ENCODE measurements around the gene DUS1L.

DUS1L gene

DNA sequence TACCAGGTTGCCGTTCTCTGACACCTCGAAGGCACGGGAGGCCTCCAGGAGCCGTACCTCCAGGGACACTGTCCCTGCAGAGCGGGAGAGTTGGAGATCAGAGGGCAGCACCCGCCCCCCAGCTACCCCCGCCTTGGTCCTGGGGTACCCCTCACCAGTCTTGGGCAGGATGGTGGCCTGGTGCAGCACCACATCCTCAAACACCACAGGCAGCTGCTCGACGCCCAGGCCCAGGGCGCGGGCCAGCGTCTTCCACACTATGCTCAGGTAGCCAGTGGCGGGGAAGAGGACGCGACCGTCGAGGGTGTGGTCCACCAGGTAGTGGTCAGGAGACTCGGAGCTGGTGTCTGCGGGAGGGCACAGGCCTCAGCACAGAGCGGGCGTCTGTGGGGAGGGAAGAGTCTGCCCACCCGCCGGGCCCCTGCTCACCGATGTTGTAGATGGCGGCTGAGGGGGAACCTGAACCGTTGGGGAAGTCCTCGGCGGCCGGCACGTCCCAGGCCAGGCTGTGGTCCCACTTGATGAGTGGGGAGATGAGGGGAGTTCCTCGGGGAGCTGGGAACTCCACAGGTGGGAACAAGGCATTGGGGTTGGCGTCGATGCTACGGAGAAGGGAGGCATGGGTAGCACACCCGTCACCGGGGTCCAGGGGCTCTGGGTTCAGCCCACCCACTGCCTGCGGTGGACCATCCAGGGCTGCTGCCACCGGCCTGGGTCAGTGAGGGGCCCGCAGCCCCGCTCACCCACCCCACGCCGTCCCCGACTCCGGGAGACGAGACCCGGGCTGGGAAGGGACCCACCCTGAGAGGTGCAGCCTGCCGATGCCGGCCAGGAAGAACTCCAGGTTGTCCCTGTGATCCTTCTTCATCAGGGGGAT, 22.6 kb upstream of the DUS1L start:
- no peak for DNase-seq (ENCODE audit: low spot score)

DNA sequence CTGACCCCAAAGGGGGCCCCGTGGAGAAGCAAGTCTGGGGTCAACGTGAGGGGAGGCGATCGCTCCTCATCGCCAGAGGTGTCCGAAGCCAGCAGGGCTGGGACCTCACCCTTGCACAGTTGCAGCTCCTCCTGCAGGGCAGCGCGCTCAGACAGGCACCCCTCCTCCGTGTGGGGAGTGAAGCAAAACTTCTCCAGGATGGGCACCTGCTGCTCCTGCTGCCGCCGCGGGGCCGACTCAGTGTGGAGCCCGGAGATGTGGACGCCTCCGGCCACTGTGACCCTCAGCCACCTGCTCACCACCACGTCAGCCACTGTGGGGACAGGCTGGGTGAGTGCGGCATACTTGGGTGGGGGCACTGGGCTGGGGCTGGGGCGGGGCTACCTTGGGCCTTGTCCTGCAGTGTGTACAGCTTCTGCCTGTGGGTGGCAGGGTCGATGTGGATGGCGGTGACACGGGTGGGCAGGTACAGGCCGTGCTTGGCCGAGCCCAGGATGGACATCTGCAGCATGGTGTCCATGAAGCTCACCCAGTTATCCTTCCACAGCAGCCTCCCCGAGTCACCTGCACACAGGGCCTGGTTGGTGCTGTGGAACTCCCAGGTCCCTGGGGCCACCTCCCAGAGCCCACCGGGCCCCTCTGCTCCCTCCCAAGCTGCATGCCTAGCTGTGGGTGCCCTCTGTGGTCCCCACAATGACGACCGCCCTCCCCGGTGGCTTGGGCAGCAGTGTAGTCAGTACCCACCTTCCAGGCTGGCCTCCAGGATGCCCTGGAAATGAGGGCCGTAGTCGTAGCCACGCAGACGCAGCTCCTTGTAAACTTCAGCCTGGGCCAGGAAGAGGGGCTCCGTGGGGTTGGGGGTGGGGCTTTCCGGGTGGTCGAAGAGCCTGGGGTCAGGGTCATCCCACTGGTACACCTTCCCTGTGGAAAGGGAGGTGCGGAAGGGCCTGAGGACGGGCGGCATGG, 21.6 kb upstream of the DUS1L start:
- no peak for DNase-seq (ENCODE audit: low spot score)

- no peak for DNase-seq (ENCODE audit: low spot score)
These were observed 20.5 kb upstream of the DUS1L start for GRCh38 chr17:82085931-82086764.

DNA sequence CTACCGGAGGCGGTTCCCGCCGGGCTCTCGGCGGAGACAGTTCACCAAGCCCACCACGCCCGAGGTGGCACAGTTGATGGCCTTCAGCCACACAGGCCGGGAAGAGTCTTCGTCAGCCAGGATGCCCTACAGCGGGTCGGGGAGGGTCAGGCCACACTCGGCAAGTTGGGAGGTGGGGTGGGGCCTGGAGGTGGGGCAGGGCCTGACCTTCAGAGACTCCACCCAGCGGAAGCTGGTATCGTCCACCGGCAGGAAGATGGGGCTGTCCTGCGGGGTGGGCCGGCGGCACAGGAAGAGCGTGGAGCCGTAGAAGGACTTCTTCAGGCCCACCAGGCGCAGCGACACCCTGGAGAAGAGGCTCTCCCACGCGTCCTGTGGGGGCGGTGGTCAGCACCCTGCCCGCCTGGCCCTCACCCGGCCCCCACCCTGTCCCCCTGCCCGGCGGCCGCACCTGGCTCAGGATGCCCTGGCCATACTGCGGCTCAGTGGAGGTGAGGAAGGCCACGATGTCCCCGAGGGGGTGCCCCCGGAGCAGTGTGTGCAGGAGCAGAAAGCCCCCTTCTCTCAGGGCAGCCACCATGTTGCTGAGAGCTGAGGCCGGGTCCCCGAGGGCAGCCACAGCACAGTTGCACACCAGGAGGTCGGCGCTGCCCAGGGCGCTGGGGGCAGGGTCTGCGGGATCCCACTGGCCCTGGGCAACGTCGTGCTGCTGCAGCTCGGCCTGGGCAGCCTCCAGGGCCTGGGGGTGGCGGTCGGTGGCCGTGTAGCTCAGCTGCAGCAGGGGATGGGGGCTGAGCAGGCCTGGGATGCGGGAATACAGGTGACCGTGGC, 19.6 kb upstream of the DUS1L start:
- no peak for DNase-seq (ENCODE audit: low spot score)

DNA sequence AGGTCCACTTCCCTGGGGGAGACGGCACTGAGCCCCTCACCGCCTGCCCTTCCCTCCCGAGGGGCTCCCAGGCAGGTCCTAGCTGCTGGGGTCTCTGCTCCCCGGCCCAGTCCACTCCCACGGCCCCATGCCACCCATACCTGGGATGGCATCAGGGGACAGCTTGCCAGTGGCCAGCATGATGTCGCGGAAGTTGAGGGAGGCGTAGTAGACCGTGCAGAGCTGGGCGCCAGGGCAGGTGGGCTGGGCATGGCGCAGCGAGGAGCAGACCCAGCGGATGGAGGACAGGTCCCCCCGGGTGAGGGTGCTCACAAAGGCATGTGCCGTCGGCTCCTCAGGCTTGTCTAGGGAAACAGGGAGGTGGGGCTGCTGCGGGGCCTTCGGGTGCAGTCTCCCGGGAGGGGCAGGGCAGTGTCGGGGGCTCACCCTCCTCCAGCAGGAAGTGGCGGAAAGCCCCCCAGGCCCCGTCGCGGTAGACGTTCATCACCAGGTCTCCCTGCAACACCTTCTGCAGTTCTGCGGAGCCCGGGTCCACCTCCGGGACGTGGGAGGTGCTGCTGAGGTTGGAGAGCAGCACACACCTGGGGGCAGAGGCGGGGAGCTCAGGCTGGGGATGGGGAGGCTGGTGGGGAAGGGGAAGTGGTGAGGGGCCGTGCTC, 18.9 kb upstream of the DUS1L start:
- DNase-seq (ENCODE audit: low spot score), result no peak

DNA sequence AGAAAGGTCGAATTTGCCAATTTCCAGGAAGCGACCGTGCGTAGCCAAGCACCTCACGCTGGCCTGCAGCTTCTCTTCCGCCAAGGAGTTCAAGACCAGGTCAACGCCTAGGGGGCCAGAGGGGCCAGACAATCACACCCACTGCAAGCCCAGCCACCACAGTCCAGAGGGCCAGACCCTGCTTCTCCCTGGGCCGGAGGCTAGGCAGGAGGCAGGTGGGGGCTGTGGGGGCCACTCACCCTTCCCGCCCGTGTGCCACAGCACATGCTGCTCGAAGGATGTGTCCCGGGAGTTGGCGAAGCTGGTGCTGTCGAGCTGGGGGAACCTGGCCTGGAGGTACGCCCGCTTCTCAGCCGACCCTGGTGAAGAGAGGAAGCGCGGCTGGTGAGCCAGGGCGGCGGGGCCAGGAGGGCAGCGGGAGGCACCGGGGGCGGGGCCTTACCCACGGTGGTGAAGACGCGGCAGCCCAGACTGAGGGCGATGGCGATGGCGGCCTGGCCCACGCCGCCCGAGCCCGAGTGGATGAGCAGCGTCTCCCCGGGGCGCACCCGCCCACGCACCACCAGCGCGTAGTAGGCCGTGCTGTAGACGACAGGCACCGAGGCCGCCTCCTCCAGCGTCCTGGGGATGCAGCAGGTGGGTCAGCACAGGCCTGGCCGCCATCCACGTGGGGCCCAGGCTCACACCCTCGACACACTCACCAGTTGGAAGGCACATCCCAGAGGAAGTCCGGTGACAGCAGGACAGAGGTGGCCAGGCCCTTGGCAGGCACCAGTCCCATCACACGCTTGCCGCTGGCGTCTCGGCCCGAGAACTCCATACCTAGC, 18.1 kb upstream of the DUS1L start:
- no peak for DNase-seq (ENCODE audit: low spot score)

DNA sequence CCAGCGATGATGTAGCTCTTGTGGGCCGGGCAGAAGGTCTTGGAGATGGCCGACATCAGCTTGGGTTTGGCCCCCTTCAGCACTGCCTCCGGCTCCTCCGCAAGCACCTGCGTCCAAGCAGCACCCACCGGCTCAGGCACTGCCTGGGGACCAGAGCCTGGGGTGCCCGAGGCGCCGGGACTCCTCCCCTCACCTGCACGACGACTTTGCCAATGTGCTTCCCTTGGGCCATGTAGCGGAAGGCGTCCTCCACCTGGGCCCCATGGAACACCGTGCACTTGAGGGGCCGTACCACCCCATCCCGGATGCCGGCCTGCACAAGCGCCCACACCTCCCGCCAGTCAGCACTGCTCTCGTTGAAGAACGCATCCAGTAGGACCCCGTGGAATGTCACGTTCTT, 17.4 kb upstream of the DUS1L start:
- DNase-seq (ENCODE audit: low spot score), result no peak

DNA sequence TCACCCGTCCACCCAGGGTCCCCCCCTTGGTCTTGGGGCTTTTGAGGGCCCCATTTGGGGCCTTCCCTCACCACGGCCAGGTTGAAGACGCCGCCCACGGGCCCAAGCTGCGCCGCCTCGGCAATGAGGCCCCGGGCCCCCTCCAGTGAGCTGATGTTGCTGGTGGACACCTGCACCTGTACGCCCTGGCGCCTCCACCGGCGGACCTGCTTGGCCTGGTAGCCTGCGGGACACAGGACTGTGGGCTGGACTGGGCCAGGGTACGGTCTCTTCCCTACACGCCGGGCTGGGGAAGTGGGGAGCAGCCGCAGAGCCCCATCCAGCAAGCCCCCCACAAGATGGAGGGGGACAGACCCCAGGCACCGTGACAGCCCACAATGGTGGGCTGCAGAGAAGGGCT, 16.9 kb upstream of the DUS1L start:
- no peak for DNase-seq (ENCODE audit: low spot score)

DNA sequence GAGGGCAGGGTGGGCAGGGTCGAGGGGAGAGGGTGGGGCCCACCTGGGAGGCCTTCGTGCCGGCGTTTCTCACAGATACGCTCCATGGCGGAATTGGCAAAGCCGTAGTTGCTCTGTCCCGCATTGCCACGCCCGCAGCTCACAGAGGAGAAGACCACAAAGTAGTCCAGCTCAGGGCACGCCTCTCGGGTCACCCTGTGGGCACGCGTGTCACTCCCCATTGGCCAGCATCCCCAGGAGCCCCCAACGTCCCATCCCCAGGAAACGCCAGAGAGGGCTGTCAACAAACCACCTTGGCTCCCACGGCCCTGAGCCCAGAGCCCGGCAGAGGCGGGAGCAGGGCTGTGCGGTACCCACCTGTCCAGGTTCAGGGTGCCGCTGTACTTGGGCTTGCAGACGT, 16.4 kb upstream of the DUS1L start:
- DNase-seq (ENCODE audit: low spot score), result no peak

DNA sequence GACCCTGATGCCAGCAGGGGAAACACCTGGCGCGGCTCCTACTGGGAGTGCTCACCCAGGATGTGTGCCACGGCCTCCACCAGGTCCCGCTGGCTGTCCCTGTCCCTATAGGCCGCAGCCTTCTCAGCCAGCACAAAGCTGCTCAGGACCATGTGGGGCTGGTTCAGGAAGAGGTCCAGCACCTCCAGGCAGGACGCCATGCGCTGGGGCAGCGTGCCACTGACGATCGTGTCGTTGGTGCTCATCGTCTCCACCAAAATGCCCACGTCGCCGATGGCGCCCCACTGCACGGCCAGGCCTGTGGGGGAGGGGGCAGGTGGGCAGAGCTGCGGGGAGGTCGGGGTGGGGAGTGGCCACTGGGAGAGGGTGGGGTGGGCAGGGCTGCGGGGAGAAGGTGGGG, 15.9 kb upstream of the DUS1L start:
- no peak for DNase-seq (ENCODE audit: low spot score)

DNA sequence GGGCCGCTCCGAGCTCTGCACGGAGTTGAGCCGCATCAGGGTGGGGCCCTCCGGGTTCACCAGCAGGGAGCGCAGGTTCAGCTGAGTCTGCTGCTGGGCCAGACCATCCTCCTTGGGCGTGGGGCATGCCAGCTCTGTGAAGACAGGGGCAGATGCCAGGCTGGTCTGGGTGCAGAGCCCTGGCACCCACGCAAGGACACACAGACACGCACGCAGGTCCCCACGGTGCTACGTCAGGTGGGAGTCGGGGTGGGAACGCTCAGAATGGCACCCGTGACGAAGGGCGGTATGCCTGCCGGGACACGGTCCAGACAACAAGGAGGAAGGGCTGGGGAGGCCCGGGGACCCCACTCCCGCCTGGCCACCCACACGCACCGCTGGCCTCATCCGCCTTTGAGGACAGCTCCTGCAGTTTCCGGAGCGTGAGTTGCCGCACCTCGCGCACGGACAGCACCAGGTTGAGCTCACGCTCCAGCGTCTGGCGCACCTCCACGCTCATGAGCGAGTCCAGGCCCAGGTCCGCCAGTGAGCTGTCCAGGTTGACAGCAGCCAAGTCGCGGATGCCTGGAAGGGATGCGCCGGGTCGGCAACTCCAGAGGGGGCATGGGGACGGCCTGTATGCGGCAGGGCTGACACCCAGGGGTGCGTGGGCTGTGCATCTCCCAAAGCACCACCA, 15.3 kb upstream of the DUS1L start:
- DNase-seq (ENCODE audit: low spot score), result no peak

DNA sequence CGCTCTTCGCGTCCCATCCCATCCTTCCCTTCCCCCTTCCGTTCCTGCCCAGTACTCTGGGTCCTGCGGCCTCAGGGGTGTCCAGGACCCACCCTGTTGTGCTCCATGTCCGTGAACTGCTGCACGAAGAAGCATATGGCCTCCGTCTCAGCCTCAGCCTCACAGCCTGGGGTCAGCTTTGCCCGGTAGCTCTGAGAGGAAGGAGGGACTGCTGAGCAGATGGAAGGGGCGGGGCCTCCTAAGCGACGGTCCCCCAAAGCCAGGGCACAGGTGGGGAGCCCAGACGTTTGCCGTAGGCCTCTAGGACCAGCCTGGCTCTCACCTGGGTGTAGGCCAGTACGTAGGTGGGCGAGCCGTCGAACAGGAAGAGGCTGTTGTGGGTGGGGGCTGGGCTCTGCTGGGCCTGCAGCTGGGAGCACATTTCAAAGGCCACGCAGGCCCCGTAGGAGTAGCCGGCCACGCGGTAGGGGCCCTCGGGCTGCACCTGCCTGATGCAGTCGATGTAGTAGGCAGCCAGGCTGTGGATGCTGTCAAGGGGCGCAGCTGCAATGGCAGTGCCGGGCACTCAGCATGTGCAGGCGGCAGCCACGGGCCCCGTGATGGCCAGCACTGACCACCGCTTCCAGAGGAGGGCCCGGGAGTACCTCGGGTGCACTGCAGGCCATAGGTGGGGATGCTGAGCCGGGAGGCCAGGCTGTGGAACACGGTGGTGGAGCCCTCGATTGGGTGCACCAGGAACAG, 14.6 kb upstream of the DUS1L start:
- DNase-seq (ENCODE audit: low spot score), result no peak

GRCh38 chr17:82079001-82079677, 13.5 kb upstream of the DUS1L start:
- no peak for DNase-seq (ENCODE audit: low spot score)

GRCh38 chr17:82078433-82078832, 12.8 kb upstream of the DUS1L start:
- DNase-seq (ENCODE audit: low spot score), result no peak

DNA sequence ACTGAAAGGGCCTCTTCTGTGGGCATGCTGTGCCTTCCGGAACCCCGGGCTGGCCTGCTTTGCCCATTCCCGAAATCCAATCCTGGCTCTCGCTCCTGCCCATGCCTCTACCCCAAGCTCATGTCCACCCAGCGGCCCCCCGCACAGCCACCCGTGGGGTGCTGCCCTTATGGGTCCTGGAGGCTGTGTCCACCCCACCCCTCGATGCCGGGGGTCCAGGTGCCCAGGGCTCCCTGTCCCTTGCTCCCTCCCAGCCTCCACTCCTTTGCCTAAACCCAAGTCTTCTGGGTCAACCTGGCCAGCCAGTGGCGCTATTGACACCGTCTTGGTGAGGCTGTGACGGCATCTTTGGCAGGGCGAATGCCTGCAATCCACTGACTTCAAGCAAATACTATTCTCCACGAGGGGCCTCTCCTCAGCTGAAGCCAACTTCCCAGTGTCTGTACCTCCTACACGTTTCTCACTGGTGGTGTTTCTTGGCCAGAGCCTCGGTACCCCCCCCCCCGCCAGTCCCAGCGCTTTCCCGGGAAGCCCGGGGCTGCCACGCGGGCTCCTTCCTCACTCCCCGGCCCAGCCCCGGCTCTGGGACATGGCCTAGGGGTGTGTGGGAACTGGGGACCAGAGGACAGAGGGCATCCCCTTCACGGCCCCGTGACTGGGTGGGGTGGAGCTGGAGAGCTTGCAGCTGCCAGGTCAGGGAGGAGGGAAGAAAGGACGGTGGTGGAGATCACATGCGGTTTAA, 12.2 kb upstream of the DUS1L start:
- DNase-seq (ENCODE audit: low spot score), result no peak

DNA sequence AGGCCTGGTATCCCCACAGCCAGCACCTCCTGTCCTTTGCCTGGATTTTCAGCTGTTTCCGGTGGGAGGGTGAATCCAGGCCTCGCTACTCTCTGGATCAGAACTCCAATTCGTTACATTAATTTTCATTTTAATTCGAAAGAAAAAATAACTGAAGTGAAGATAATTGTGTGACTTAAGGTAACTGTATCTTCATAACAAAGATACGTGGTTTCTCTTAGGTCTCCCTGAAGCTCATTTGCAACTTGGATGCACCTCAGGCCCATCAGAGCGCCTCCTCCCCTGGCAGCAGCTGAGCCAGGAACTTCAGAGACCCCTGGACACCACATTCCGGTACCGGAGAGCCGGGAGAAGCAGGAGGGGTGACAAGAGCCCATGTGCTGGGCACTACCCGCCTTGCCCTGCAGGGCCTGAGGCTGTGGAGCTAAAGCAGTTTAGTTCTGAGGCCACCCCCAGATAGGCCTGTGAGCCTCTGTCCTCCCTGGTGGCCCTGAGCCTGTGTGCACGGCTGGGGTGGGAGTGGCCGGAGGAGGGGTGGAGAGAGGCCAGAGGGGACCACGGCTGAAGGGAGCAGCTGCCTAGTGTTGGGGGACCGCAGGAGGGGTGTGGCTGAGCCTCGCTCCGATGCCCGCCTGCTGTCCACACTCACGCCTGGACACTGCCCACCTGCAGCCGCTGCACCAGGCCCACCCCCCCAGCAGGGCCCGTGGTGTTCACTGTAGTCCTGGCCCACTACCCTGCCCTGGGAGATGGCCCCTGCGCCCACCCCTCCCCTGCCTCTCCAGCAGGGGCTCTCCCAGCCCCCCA, 11.4 kb upstream of the DUS1L start:
- DNase-seq (ENCODE audit: low spot score), result no peak

Measured in LoVo (cell line).